GM23248 (cell line): ENCODE results near the gene SLC6A9.

Experiments used
- EZH2 ChIP-seq: fragments of 200-600 bp; sonication (generic); IDR thresholded peaks from 2 replicates; pipeline ENCODE4 v1.6.1; 2018; ENCODE audit warnings: antibody characterized with exemption, mild to moderate bottlenecking; ENCODE audit not compliant: insufficient read depth, poor library complexity, severe bottlenecking
- EZH2phosphoT487 ChIP-seq: fragments of 200-600 bp; sonication (generic); IDR thresholded peaks from 2 replicates; pipeline ENCODE4 v1.6.1; 2018; ENCODE audit warnings: antibody characterized with exemption, moderate library complexity, mild to moderate bottlenecking, low read depth; ENCODE audit not compliant: insufficient read depth

DNA sequence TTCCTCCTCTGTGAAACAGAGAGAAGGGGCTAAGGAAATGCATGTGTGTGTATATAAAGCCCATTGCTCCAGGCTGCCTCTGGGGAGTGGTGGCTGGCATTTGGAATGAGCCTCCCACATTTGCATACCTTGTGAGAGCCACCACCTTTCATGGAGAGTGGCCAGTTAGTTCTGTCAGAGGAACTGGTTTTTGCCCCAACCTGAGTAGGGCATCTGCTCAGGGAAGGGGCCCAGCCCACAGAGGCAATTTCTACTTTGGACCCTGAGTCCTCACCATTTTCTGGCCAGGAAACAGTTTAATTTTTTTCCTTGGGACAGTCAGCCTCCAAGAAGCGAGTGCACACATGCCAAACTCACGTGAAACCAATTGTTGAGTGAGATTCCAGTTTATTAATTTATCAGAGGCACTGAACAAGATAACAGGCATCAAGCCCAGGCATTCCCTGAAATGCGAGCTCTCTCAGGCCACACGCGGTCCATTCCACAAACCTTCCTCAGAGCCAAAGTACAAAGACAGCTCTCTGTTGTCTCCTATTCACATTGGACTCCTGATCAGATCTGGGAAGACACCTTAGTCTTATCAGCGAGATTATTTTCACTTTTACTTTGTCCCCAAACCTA, 1.0 kb upstream of the SLC6A9 start:
- TF ChIP-seq EZH2phosphoT487 (no peak), EZH2 (no peak)
